ENCODE results near the gene ZNF534. TPM values are rescaled to one million over a fixed set of nuclear protein-coding genes. Genes with fewer than 3 reads are reported as not detected.

ZNF534 gene
- total RNA-seq, 2 experiments from 2014 or later: not detected

Other genes with a start within 250 kb of the ZNF534 start
- gene PPP2R1A, start 239.1 kb upstream of the ZNF534 start, total RNA-seq: 100 to 1,000 TPM; 224 to 229 TPM
- gene ZNF766, start 159.6 kb upstream of the ZNF534 start, total RNA-seq: 10 to 100 TPM; 21.6 to 23.2 TPM
- gene ZNF480, start 132.0 kb upstream of the ZNF534 start, total RNA-seq: 1 to 10 TPM; 3.4 to 4.1 TPM
- 1 to 10 TPM; 1.7 to 2.1 TPM for gene ZNF610, start 92.9 kb upstream of the ZNF534 start, total RNA-seq
- 1 to 10 TPM; 8.2 to 8.3 TPM for gene ZNF880, start 59.2 kb upstream of the ZNF534 start, total RNA-seq
- 1 to 10 TPM; 4.4 to 8.1 TPM for gene ZNF528, start 31.3 kb upstream of the ZNF534 start, total RNA-seq
- under 1 TPM; 0.56 to 0.78 TPM for gene ZNF578, start 24.4 kb downstream of the ZNF534 start, total RNA-seq
- 10 to 100 TPM; 31.8 to 32.9 TPM for gene ZNF808, start 98.5 kb downstream of the ZNF534 start, total RNA-seq
- 10 to 100 TPM; 19.9 to 22.7 TPM for gene ZNF701, start 141.1 kb downstream of the ZNF534 start, total RNA-seq
- gene ZNF83, start 209.2 kb downstream of the ZNF534 start, total RNA-seq: 10 to 100 TPM; 28.7 to 31.2 TPM

All from activated CD4-positive, alpha-beta memory T cell treated with anti-CD3 and anti-CD28 coated beads for 36 hours (primary cell).